Right atrium auricular region (tissue), 2 donors: ENCODE measurements around the gene IGSF9. TPM values are rescaled to one million over a fixed set of nuclear protein-coding genes. Genes with fewer than 3 reads are reported as not detected.

ENCODE experiments used
- DNase-seq: peaks from one replicate; pipeline ENCODE4 v3.0.0-alpha.2; 2019; ENCODE audit warnings: low spot score
- H3K27ac ChIP-seq, 2 donors: fragments of 200-600 bp; sonication (generic); 1 replicate in 1 of 2; 2 replicates in 1 of 2; pipeline ENCODE4 v1.5.1; 2016 to 2019
- H3K27me3 ChIP-seq, 2 donors: fragments of 200-600 bp; sonication (generic); one replicate each; pipeline versions ENCODE4 v1.5.1 to v1.6.0; 2017 to 2019
- H3K36me3 ChIP-seq: fragments of 200-600 bp; sonication (generic); one replicate; pipeline ENCODE4 v1.5.1; 2016
- H3K4me1 ChIP-seq, 2 donors: fragments of 200-600 bp; sonication (generic); one replicate each; pipeline versions ENCODE4 v1.5.1 to v1.6.0; 2017 to 2019
- H3K4me3 ChIP-seq, 2 donors: fragments of 200-600 bp; sonication (generic); 1 replicate in 1 of 2; 2 replicates in 1 of 2; pipeline ENCODE4 v1.5.1; 2017 to 2019; ENCODE audit warnings: mild to moderate bottlenecking in 1 of 2, moderate library complexity in 1 of 2
- H3K9me3 ChIP-seq, 2 donors: fragments of 200-600 bp; sonication (generic); one replicate each; pipeline ENCODE4 v1.5.1; 2019
- total RNA-seq, 2 donors: library from RNA; depleted of rRNA; stranded (reverse); fragments of >200 nt; gene quantifications; one replicate each; pipeline ENCODE4 v1.1.0, GENCODE V29; 2016
- TF ChIP-seq, protein P1 (sequence below), 2 donors: fragments of 200-600 bp; sonication (generic); IDR thresholded peaks; one replicate each; pipeline ENCODE4 v1.5.1; 2019; ENCODE audit warnings: antibody characterized with exemption in 2 of 2

The IGSF9 gene
- total RNA-seq, 2 donors from 2014 or later = 2.0 to 5.4 TPM

DNA sequence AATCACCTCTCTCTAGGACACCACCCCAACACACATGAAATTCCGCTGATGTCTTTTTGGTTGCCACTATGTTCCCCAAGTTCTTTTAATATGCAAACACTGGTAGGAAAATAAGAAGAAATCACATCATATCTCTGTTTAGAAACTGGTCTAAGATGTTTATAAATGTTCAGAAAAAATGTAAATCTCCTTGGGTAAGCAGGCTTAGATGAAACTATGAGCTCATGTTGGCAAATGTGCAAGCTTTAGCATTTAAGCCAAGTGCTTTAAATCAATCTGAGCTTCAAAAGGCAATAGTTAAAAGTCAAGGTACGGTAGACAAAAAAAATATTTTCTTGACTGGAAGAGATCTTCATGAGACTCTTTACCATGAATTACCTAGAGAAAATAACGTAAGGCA is 33.8 kb upstream of the IGSF9 start:
- TF ChIP-seq, protein P1, sequence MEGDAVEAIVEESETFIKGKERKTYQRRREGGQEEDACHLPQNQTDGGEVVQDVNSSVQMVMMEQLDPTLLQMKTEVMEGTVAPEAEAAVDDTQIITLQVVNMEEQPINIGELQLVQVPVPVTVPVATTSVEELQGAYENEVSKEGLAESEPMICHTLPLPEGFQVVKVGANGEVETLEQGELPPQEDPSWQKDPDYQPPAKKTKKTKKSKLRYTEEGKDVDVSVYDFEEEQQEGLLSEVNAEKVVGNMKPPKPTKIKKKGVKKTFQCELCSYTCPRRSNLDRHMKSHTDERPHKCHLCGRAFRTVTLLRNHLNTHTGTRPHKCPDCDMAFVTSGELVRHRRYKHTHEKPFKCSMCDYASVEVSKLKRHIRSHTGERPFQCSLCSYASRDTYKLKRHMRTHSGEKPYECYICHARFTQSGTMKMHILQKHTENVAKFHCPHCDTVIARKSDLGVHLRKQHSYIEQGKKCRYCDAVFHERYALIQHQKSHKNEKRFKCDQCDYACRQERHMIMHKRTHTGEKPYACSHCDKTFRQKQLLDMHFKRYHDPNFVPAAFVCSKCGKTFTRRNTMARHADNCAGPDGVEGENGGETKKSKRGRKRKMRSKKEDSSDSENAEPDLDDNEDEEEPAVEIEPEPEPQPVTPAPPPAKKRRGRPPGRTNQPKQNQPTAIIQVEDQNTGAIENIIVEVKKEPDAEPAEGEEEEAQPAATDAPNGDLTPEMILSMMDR (IDR thresholded peaks at IDR 0.05) = no peak
- no peaks in the 10 kb centered on the region for H3K27me3 ChIP-seq
- H3K4me1 ChIP-seq = no peaks in the 10 kb centered on the region
- H3K4me3 ChIP-seq = no peak overlapping the region
- H3K27ac ChIP-seq = no peak overlapping the region
- no peaks in the 10 kb centered on the region for H3K36me3 ChIP-seq
- no peaks in the 10 kb centered on the region for H3K9me3 ChIP-seq
- no peak for DNase-seq

- no peak overlapping the region for H3K27ac ChIP-seq
- TF ChIP-seq, protein P1 (IDR thresholded peaks at IDR 0.05) = no peak
- no peaks in the 10 kb centered on the region for H3K27me3 ChIP-seq
- H3K4me3 ChIP-seq = no peak overlapping the region
- no peaks in the 10 kb centered on the region for H3K36me3 ChIP-seq
- H3K4me1 ChIP-seq = no peaks in the 10 kb centered on the region
- H3K9me3 ChIP-seq = no peaks in the 10 kb centered on the region
- DNase-seq = peak; percentile 28
These were observed 32.6 kb upstream of the IGSF9 start for GRCh38 chr1:159978107-159978398.

GRCh38 chr1:159977364-159978106 is 32.1 kb upstream of the IGSF9 start:
- Histone ChIP-seq H3K4me1 (no peaks in the 10 kb centered on the region), H3K27me3 (no peaks in the 10 kb centered on the region), H3K4me3 (no peak overlapping the region), H3K27ac (no peak overlapping the region), H3K36me3 (no peaks in the 10 kb centered on the region), H3K9me3 (no peaks in the 10 kb centered on the region)
- peak; percentile 40 for DNase-seq
- TF ChIP-seq, protein P1 (IDR thresholded peaks at IDR 0.05) = no peak

- Histone ChIP-seq H3K4me3 (no peak overlapping the region), H3K27ac (no peak overlapping the region), H3K36me3 (no peaks in the 10 kb centered on the region), H3K9me3 (no peaks in the 10 kb centered on the region), H3K27me3 (no peaks in the 10 kb centered on the region), H3K4me1 (peaks cover 0 to 14% of the 10 kb centered on the region in 2 donors)
- peak; percentile 23 for DNase-seq
- TF ChIP-seq, protein P1 (IDR thresholded peaks at IDR 0.05) = no peak
These were observed 29.0 kb upstream of the IGSF9 start for GRCh38 chr1:159974350-159974965.

DNA sequence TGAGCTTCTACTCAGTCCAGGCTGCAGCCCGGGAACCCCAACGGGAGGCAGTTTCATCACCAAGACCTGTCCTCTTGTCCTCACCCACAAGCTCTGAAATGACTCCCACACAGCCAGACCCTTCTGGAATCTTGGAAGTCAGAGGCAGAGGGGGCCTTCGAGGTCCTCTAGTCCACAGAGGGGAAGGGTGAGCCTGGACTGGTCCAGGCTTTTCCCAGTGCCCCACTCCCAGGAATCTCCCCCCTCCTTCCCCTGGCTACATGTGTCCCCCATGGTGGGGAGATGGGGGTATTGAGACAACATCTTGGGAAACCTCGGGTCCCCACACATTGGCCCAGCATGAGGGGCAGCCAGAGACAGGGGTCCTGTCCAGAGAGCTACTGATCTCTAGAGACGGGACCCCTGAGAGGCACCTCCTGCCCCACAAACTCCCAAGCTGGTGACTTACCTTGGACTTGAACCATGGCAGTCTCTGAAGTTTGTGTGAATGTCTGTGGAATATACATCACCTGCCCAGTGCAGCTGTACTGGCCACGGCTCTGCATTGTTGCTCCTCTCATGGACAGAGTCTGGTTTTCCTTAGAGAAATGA is 28.0 kb upstream of the IGSF9 start:
- peak; percentile 30 for DNase-seq
- no peak overlapping the region for H3K27ac ChIP-seq
- no peaks in the 10 kb centered on the region for H3K36me3 ChIP-seq
- H3K4me1 ChIP-seq = peaks cover 0 to 14% of the 10 kb centered on the region in 2 donors
- no peaks in the 10 kb centered on the region for H3K27me3 ChIP-seq
- TF ChIP-seq, protein P1 (IDR thresholded peaks at IDR 0.05) = no peak
- no peak overlapping the region for H3K4me3 ChIP-seq
- H3K9me3 ChIP-seq = no peaks in the 10 kb centered on the region
